GM19351 (cell line): Measurements from ENCODE around the gene CNGB1.
A peak's percentile ranks its signal among the peaks of the same experiment; 100 is the strongest.
"Not testable (repeated sequence)": the region's sequence is repeated elsewhere in the genome, so short reads cannot be mapped to it uniquely, and the experiment has no call there.

ENCODE experiments used
- ATAC-seq: cut with Tn5 transposase; IDR thresholded peaks from one replicate; pipeline ENCODE4 v1.9.1; 2021; ENCODE audit warnings: mild to moderate bottlenecking, moderate library complexity; ENCODE audit not compliant: unreplicated experiment

The CNGB1 gene

GRCh38 chr16:57970970-57971369 is at the start of gene CNGB1:
CNGB1 (minus strand) TSS chr16:57971128; CDS start chr16:57967286, 3,842 bp downstream.
- no peak for ATAC-seq

GRCh38 chr16:58019866-58020538 is 49.1 kb upstream of the CNGB1 start:
- no peak for ATAC-seq

- no peak for ATAC-seq
Measured at GRCh38 chr16:58018803-58019202, 47.9 kb upstream of the CNGB1 start.

- no peak for ATAC-seq
Measured at GRCh38 chr16:58016840-58017446, 46.0 kb upstream of the CNGB1 start.

GRCh38 chr16:58013201-58013956 is 42.5 kb upstream of the CNGB1 start:
- ATAC-seq, result no peak

GRCh38 chr16:58012481-58012880 is 41.6 kb upstream of the CNGB1 start:
- ATAC-seq, result no peak

- ATAC-seq, result no peak
Measured at GRCh38 chr16:58011652-58012051, 40.7 kb upstream of the CNGB1 start.

- no peak for ATAC-seq
Measured at GRCh38 chr16:58010886-58011285, 40.0 kb upstream of the CNGB1 start.

GRCh38 chr16:58009856-58010416 is 39.0 kb upstream of the CNGB1 start:
- no peak for ATAC-seq

GRCh38 chr16:58004736-58005135 is 33.8 kb upstream of the CNGB1 start:
- not testable (repeated sequence) for ATAC-seq

- ATAC-seq, result no peak
Measured at GRCh38 chr16:58002936-58003335, 32.0 kb upstream of the CNGB1 start.

- no peak for ATAC-seq
Measured at GRCh38 chr16:58002416-58002800, 31.5 kb upstream of the CNGB1 start.

GRCh38 chr16:58001781-58002415 is 31.0 kb upstream of the CNGB1 start:
- ATAC-seq, result no peak

- ATAC-seq, result peak; percentile 82
Measured at GRCh38 chr16:58000706-58001676, 30.1 kb upstream of the CNGB1 start, which contains the start of gene USB1. USB1 (plus strand) TSS chr16:58001407; CDS start chr16:58001484, 77 bp downstream.

GRCh38 chr16:57999971-58000705 is 29.2 kb upstream of the CNGB1 start, which contains the start of gene ZNF319:
ZNF319 (minus strand) TSS chr16:58000672; CDS start chr16:57998265, 2,407 bp downstream.
- peak; percentile 19 for ATAC-seq

- ATAC-seq, result no peak
Measured at GRCh38 chr16:57999366-57999970, 28.5 kb upstream of the CNGB1 start.

- ATAC-seq, result no peak
Measured at GRCh38 chr16:57998992-57999365, 28.1 kb upstream of the CNGB1 start.

- ATAC-seq, result no peak
Measured at GRCh38 chr16:57998486-57998885, 27.6 kb upstream of the CNGB1 start.
